GM10248 (cell line): ENCODE data around the gene GMPPB.

Source experiments
- CTCF ChIA-PET: fragments of 300-600 bp; sonication (Branson Sonifier 250); formaldehyde crosslinking; extraction: SDS; loops from one replicate; lab custom pipeline; 2021; ENCODE audit warnings: antibody characterized with exemption; lab: Yijun Ruan, JAX
- POLR2A ChIA-PET: fragments of 350-650 bp; sonication (Branson Sonifier 250); formaldehyde crosslinking; extraction: SDS; loops from one replicate; lab custom pipeline; 2020; ENCODE audit warnings: antibody characterized with exemption; lab: Yijun Ruan, JAX
- DNase-seq: peaks from one replicate; pipeline ENCODE4 v3.0.0; 2012; ENCODE audit errors: extremely low spot score
- CTCF ChIP-seq: IDR thresholded peaks from 2 replicates; pipeline ENCODE4 v1.5.1; 2012; ENCODE audit warnings: mild to moderate bottlenecking, low read depth; ENCODE audit errors: extremely low read depth, missing control alignments, control extremely low read depth

The GMPPB gene

GRCh38 chr3:49723628-49724551 lies at the start of gene GMPPB:
GMPPB (minus strand) TSS chr3:49723951; CDS start chr3:49723726, 225 bp downstream.
- no peak for TF ChIP-seq CTCF
- ChIA-PET CTCF (interaction anchor here (1.1 to 1.5 kb wide), 6 partner anchors 9 to 184 kb away, joined by 3 to 4 read pairs (median 3); partner anchors contain the start of gene INKA1), POLR2A (interaction anchor here (0.7 to 1.0 kb wide), 3 partner anchors 11 to 188 kb away, joined by 3 to 4 read pairs (median 3); no protein-coding TSS in a partner anchor)
- DNase-seq = peak; percentile 99

GRCh38 chr3:49772703-49773102 lies 49.0 kb upstream of the GMPPB start:
- no peak for DNase-seq
- ChIA-PET POLR2A (no interaction called here), CTCF (interaction anchor here (0.7 to 2.0 kb wide), 3 partner anchors 15 to 68 kb away, joined by 3 to 5 read pairs (median 3); no protein-coding TSS in a partner anchor)
- no peak for TF ChIP-seq CTCF

- no peak for TF ChIP-seq CTCF
- CTCF ChIA-PET = interaction anchor here (0.6 kb wide), 1 partner anchor 32 kb away, joined by 3 read pairs; the partner anchor contains the start of gene INKA1
- POLR2A ChIA-PET = no interaction called here
- no peak for DNase-seq
Measured at GRCh38 chr3:49771340-49771938, 47.7 kb upstream of the GMPPB start.

GRCh38 chr3:49769926-49770325 lies 46.2 kb upstream of the GMPPB start:
- TF ChIP-seq CTCF = no peak
- DNase-seq = no peak
- POLR2A ChIA-PET = interaction anchor here (0.6 kb wide), 1 partner anchor 512 kb away, joined by 13 read pairs; no protein-coding TSS in a partner anchor
- CTCF ChIA-PET = interaction anchor here (1.3 to 1.5 kb wide), 2 partner anchors 18 to 34 kb away, joined by 4 to 5 read pairs; partner anchors contain the start of gene INKA1

- ChIA-PET POLR2A (no interaction called here), CTCF (interaction anchor here (1.0 to 1.5 kb wide), 3 partner anchors 15 to 34 kb away, joined by 3 to 5 read pairs (median 4); partner anchors contain the start of gene INKA1)
- DNase-seq = no peak
- no peak for TF ChIP-seq CTCF
Measured at GRCh38 chr3:49769286-49769915, 45.6 kb upstream of the GMPPB start.

GRCh38 chr3:49763981-49764380 lies 40.2 kb upstream of the GMPPB start:
- ChIA-PET POLR2A (no interaction called here), CTCF (no interaction called here)
- TF ChIP-seq CTCF = no peak
- no peak for DNase-seq
